PFSK-1 (cell line): ENCODE results near the gene LIN54.

ENCODE experiments used
- POLR2AphosphoS5 ChIP-seq: IDR thresholded peaks from 2 replicates; pipeline ENCODE4 v1.6.1; 2012; ENCODE audit warnings: low read depth, mild to moderate bottlenecking, control low read depth, low read length, moderate library complexity
- REST ChIP-seq, 2 experiments: IDR thresholded peaks; 2 replicates each; pipeline versions ENCODE4 v1.6.1 to v1.8.0; 2011 to 2012; ENCODE audit warnings: low read depth in 2 of 2, low read length in 2 of 2, control low read depth in 1 of 2, inconsistent platforms in 1 of 2, mild to moderate bottlenecking in 1 of 2, moderate library complexity in 1 of 2; ENCODE audit not compliant: insufficient read depth in 1 of 2

GRCh38 chr4:82905205-82905604 is 105.4 kb downstream of the LIN54 start:
- TF ChIP-seq REST (IDR thresholded peaks at IDR 0.05; ENCODE audit: insufficient read depth in 1 of 2, low read depth in 2 of 2, low read length in 2 of 2) (no peak), POLR2AphosphoS5 (no peak)
